Vagina (tissue), 2 donors: ENCODE measurements around the gene ST6GALNAC4.

Experiments
- POLR2A ChIP-seq, 2 donors: fragments of 450-650 bp; IDR thresholded peaks; one replicate each; pipeline ENCODE4 v1.6.1; 2017; ENCODE audit warnings: antibody characterized with exemption in 2 of 2, mild to moderate bottlenecking in 2 of 2, moderate library complexity in 2 of 2
- TF ChIP-seq, protein P1 (sequence below), 3 experiments: fragments of 450-650 bp in 2 of 3; fragments of 200-600 bp in 1 of 3; sonication (generic) in 1 of 3; IDR thresholded peaks; one replicate each; pipeline ENCODE4 v1.5.1; 2017 to 2019; ENCODE audit warnings: antibody characterized with exemption in 3 of 3, mild to moderate bottlenecking in 2 of 3, moderate library complexity in 2 of 3

DNA sequence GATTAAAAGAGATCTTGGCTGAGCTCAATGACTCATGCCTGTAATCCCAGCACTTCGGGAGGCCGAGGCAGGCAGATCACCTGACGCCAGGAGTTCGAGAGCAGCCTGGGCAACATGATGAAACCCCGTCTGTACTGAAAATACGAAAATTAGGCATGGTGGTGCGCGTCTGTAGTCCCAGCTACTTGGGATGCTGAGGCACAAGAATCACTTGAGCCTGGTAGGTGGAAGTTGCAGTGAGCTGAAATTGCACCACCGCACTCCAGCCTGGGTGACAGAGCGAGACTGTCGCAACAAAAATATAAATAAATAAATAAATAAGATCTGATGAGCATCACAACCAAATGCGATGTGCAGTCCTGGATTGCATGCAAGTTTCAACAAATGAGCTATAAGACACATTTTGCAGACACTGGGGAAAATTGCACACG lies 53.6 kb downstream of the ST6GALNAC4 start:
- TF ChIP-seq POLR2A (IDR thresholded peaks at IDR 0.05) = no peak
- TF ChIP-seq, protein P1, sequence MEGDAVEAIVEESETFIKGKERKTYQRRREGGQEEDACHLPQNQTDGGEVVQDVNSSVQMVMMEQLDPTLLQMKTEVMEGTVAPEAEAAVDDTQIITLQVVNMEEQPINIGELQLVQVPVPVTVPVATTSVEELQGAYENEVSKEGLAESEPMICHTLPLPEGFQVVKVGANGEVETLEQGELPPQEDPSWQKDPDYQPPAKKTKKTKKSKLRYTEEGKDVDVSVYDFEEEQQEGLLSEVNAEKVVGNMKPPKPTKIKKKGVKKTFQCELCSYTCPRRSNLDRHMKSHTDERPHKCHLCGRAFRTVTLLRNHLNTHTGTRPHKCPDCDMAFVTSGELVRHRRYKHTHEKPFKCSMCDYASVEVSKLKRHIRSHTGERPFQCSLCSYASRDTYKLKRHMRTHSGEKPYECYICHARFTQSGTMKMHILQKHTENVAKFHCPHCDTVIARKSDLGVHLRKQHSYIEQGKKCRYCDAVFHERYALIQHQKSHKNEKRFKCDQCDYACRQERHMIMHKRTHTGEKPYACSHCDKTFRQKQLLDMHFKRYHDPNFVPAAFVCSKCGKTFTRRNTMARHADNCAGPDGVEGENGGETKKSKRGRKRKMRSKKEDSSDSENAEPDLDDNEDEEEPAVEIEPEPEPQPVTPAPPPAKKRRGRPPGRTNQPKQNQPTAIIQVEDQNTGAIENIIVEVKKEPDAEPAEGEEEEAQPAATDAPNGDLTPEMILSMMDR (IDR thresholded peaks at IDR 0.05) = no peak
